Measurements from ENCODE around the gene MRPL43.

Gene MRPL43

GRCh38 chr10:100943508-100943907, 43.8 kb downstream of the MRPL43 start:
- no peak for TF ChIP-seq CTCF (conservative IDR thresholded peaks at IDR 0.05; ENCODE audit: low read depth, low read length)
- no peak for DNase-seq (ENCODE audit: low read depth)
- no peak overlapping the region for H3K4me3 ChIP-seq (ENCODE audit: low read length)

GRCh38 chr10:100942229-100942628, 45.1 kb downstream of the MRPL43 start:
- TF ChIP-seq CTCF (conservative IDR thresholded peaks at IDR 0.05; ENCODE audit: low read depth, low read length), result no peak
- DNase-seq (ENCODE audit: low read depth), result no peak
- no peak overlapping the region for H3K4me3 ChIP-seq (ENCODE audit: low read length)

GRCh38 chr10:100939763-100940344, 47.4 kb downstream of the MRPL43 start:
- TF ChIP-seq CTCF (conservative IDR thresholded peaks at IDR 0.05; ENCODE audit: low read depth, low read length), result no peak
- H3K4me3 ChIP-seq (ENCODE audit: low read length), result no peak overlapping the region
- DNase-seq (ENCODE audit: low read depth), result no peak

Data from retinal pigment epithelial cell (primary cell).